Measurements from ENCODE around the gene NFIC. TPM values are rescaled to one million over a fixed set of nuclear protein-coding genes. Genes with fewer than 3 reads are reported as not detected.

Gene NFIC
- total RNA-seq, 2 experiments from 2014 or later: 1.5 to 1.7 TPM

- Histone ChIP-seq H4K20me1 (ENCODE audit: insufficient read depth, low read length) (no peaks in the 10 kb centered on the region), H3K9me2 (ENCODE audit: insufficient read depth, low read length) (no peaks in the 10 kb centered on the region), H3K4me2 (ENCODE audit: low read length) (no peak overlapping the region), H3K36me3 (ENCODE audit: insufficient read depth, low read length) (no peaks in the 10 kb centered on the region), H3K4me1 (ENCODE audit: insufficient read depth, low read length, poor library complexity, severe bottlenecking) (no peaks in the 10 kb centered on the region), H2AFZ (ENCODE audit: low read length) (no peak overlapping the region), H3K79me2 (ENCODE audit: insufficient read depth, low read depth, low read length) (no peaks in the 10 kb centered on the region), H3K9me3 (ENCODE audit: low read length) (no peaks in the 10 kb centered on the region), H3K4me3 (ENCODE audit: low read depth, low read length, poor library complexity, severe bottlenecking) (no peak overlapping the region), H3K27ac (ENCODE audit: low read depth, low read length, poor library complexity, severe bottlenecking) (no peak overlapping the region)
- TF ChIP-seq EZH2phosphoT487 (IDR thresholded peaks at IDR 0.05; ENCODE audit: borderline replicate concordance, low read depth, low read length) (no peak), CTCF (conservative IDR thresholded peaks at IDR 0.05; ENCODE audit: low read length) (no peak)
- POLR2A ChIA-PET: no interaction called here
- intact Hi-C loops (cut with micrococcal nuclease; ENCODE audit: unreplicated experiment): no loop called here
- DNase-seq (ENCODE audit: low spot score): no peak
- BruUV-seq (replicated peaks): no TSS peak
- CTCF ChIA-PET (ENCODE audit: unreplicated experiment): no interaction called here
Observed at GRCh38 chr19:3369337-3370213, 3.2 kb downstream of the NFIC start.

- no peak for DNase-seq (ENCODE audit: low spot score)
- TF ChIP-seq CTCF (conservative IDR thresholded peaks at IDR 0.05; ENCODE audit: low read length): no peak
- TF ChIP-seq EZH2phosphoT487 (IDR thresholded peaks at IDR 0.05; ENCODE audit: borderline replicate concordance, low read depth, low read length): no peak
- no TSS peak for BruUV-seq (replicated peaks)
- intact Hi-C loops (cut with micrococcal nuclease; ENCODE audit: unreplicated experiment): no loop called here
- ChIA-PET POLR2A (no interaction called here), CTCF (ENCODE audit: unreplicated experiment) (no interaction called here)
- no peaks in the 10 kb centered on the region for H3K36me3 ChIP-seq (ENCODE audit: insufficient read depth, low read length)
- H3K4me1 ChIP-seq (ENCODE audit: insufficient read depth, low read length, poor library complexity, severe bottlenecking): no peaks in the 10 kb centered on the region
- no peaks in the 10 kb centered on the region for H3K9me2 ChIP-seq (ENCODE audit: insufficient read depth, low read length)
- H4K20me1 ChIP-seq (ENCODE audit: insufficient read depth, low read length): no peaks in the 10 kb centered on the region
- H3K4me3 ChIP-seq (ENCODE audit: low read depth, low read length, poor library complexity, severe bottlenecking): no peak overlapping the region
- no peaks in the 10 kb centered on the region for H3K79me2 ChIP-seq (ENCODE audit: insufficient read depth, low read depth, low read length)
- H3K9me3 ChIP-seq (ENCODE audit: low read length): no peaks in the 10 kb centered on the region
- H2AFZ ChIP-seq (ENCODE audit: low read length): no peak overlapping the region
- no peak overlapping the region for H3K4me2 ChIP-seq (ENCODE audit: low read length)
- no peak overlapping the region for H3K27ac ChIP-seq (ENCODE audit: low read depth, low read length, poor library complexity, severe bottlenecking)
Observed at GRCh38 chr19:3370214-3370720, 3.9 kb downstream of the NFIC start.
